HepG2 (cell line): Measurements from ENCODE around the gene KLKB1. TPM values are rescaled to one million over a fixed set of nuclear protein-coding genes. Genes with fewer than 3 reads are reported as not detected.

Experiments
- AGO2 ChIP-seq: fragments of 200-400 bp; formaldehyde crosslinking; optimal IDR thresholded peaks from 2 replicates; pipeline ENCODE3; 2017; ENCODE audit warnings: mild to moderate bottlenecking, low read depth, low read length, moderate library complexity
- AHR ChIP-seq: IDR thresholded peaks from 2 replicates; pipeline ENCODE4 v1.6.1; 2018; ENCODE audit warnings: missing genetic modification reagents, missing compliant biosample characterization
- BHLHE40 ChIP-seq: IDR thresholded peaks from 2 replicates; pipeline ENCODE4 v1.6.1; 2011; ENCODE audit warnings: low read length, improper control_type of control experiment
- BRD4 ChIP-seq: sonication (generic); formaldehyde crosslinking; IDR thresholded peaks from 2 replicates; pipeline ENCODE4 v1.4.0; 2020; ENCODE audit warnings: missing genetic modification reagents
- ERF ChIP-seq: IDR thresholded peaks from 2 replicates; pipeline ENCODE4 v1.6.1; 2018; ENCODE audit warnings: missing biosample characterization, missing genetic modification reagents
- HMG20A ChIP-seq: IDR thresholded peaks from 2 replicates; pipeline ENCODE4 v1.6.1; 2016; ENCODE audit warnings: borderline replicate concordance
- MTA1 ChIP-seq: sonication (generic); formaldehyde crosslinking; IDR thresholded peaks from 2 replicates; pipeline ENCODE4 v1.4.0; 2020; ENCODE audit warnings: missing genetic modification reagents, mild to moderate bottlenecking, borderline replicate concordance
- REPIN1 ChIP-seq: sonication (generic); formaldehyde crosslinking; IDR thresholded peaks from 2 replicates; pipeline ENCODE4 v1.8.0; 2022; ENCODE audit warnings: missing genetic modification reagents, low read depth, mild to moderate bottlenecking, borderline replicate concordance
- REXO4 ChIP-seq: sonication (generic); formaldehyde crosslinking; IDR thresholded peaks from 2 replicates; pipeline ENCODE4 v1.8.0; 2022; ENCODE audit warnings: missing genetic modification reagents, mild to moderate bottlenecking, borderline replicate concordance
- RNF2 ChIP-seq: fragments of 450-650 bp; conservative IDR thresholded peaks from 2 replicates; pipeline ENCODE4 v1.6.1; 2016; ENCODE audit warnings: low read depth
- SNAPC2 ChIP-seq: sonication (generic); formaldehyde crosslinking; IDR thresholded peaks from 2 replicates; pipeline ENCODE4 v1.8.1; 2022; ENCODE audit warnings: mild to moderate bottlenecking, missing genetic modification reagents
- ZFP82 ChIP-seq: sonication (generic); formaldehyde crosslinking; IDR thresholded peaks from 2 replicates; pipeline ENCODE4 v1.5.1; 2020; ENCODE audit warnings: mild to moderate bottlenecking, missing genetic modification reagents, borderline replicate concordance
- ZNF30 ChIP-seq: sonication (generic); formaldehyde crosslinking; IDR thresholded peaks from 2 replicates; pipeline ENCODE4 v1.5.0; 2020; ENCODE audit warnings: mild to moderate bottlenecking, missing genetic modification reagents
- ZNF619 ChIP-seq: sonication (generic); formaldehyde crosslinking; IDR thresholded peaks from 2 replicates; pipeline ENCODE4 v1.4.0; 2020; ENCODE audit warnings: mild to moderate bottlenecking, missing genetic modification reagents
- ZNF891 ChIP-seq: sonication (generic); formaldehyde crosslinking; IDR thresholded peaks from 2 replicates; pipeline ENCODE4 v1.5.0; 2020; ENCODE audit warnings: mild to moderate bottlenecking, missing genetic modification reagents
- polyA plus RNA-seq, 8 experiments: library from polyadenylated mRNA; depleted of rRNA in 3 of 8; stranded (reverse) in 7 of 8; unstranded in 1 of 8; fragments of >200 nt; fragmentation: Illumina TruSeq in 4 of 8; extraction: Trizol in 4 of 8; gene quantifications; 2 replicates each; pipeline versions ENCODE4 v1.2.1 to v1.2.3, GENCODE V29; 2011 to 2016; ENCODE audit warnings: low read depth in 4 of 8, missing spikeins in 1 of 8, mixed read lengths in 1 of 8; ENCODE audit not compliant: insufficient read depth in 1 of 8
- total RNA-seq, 5 experiments: library from RNA; depleted of rRNA; stranded (reverse); fragments of >200 nt; fragmentation: Illumina TruSeq; extraction: Trizol; gene quantifications; 2 replicates each; pipeline ENCODE4 v1.2.3, GENCODE V29; 2016; ENCODE audit warnings: low read depth in 1 of 5
- TF ChIP-seq, protein P1 (sequence below), 2 experiments: fragments of 450-650 bp in 1 of 2; sonication (generic) in 1 of 2; formaldehyde crosslinking in 1 of 2; IDR thresholded peaks; 2 replicates each; pipeline versions ENCODE4 v1.6.1 to v1.8.0; 2016 to 2022; ENCODE audit warnings: antibody characterized with exemption in 1 of 2, mild to moderate bottlenecking in 1 of 2, missing genetic modification reagents in 1 of 2
- TF ChIP-seq, protein P2 (sequence below), 2 experiments: sonication (generic) in 1 of 2; formaldehyde crosslinking in 1 of 2; IDR thresholded peaks; 2 replicates each; pipeline versions ENCODE4 v1.5.1 to v1.6.1; 2011 to 2020; ENCODE audit warnings: borderline replicate concordance in 1 of 2, low read depth in 1 of 2, low read length in 1 of 2, mild to moderate bottlenecking in 1 of 2, missing genetic modification reagents in 1 of 2, moderate library complexity in 1 of 2
- TF ChIP-seq, protein P3 (sequence below): IDR thresholded peaks from 2 replicates; pipeline ENCODE4 v1.6.1; 2016; ENCODE audit warnings: low read depth, borderline replicate concordance

The KLKB1 gene
- total and polyA plus RNA-seq, 2 of the 13 experiments (the other 11 are each of a cell fraction or from before 2014, with no cell fraction given), result 0.26 to 0.49 TPM

DNA sequence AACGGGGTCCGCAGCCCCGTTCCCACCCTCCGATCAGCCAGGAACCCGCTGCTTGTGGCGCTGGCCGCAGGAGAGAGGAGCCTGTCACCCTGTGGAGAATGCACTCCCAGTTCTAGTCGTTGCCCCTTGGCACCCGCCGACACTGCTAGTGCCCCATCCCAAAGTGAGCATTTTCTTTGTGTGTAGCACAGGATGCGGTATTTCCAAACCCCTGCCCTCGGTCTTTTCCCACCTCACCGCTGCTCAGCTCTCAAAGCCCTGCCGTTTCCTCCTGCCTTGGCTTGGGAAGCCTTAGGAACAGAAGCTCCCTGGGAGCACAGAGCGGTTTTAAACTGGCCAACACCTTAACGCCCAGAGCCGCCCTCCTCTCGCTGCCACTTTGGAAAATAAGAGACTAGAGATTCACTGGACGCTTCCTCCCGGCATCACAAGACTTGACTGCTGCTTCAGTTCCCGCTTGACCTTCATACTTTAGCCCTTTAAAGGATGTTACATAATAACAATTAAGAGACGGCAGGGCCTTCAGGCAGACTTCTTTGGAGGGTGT, 35.2 kb upstream of the KLKB1 start (continued):
- TF ChIP-seq, protein P1, sequence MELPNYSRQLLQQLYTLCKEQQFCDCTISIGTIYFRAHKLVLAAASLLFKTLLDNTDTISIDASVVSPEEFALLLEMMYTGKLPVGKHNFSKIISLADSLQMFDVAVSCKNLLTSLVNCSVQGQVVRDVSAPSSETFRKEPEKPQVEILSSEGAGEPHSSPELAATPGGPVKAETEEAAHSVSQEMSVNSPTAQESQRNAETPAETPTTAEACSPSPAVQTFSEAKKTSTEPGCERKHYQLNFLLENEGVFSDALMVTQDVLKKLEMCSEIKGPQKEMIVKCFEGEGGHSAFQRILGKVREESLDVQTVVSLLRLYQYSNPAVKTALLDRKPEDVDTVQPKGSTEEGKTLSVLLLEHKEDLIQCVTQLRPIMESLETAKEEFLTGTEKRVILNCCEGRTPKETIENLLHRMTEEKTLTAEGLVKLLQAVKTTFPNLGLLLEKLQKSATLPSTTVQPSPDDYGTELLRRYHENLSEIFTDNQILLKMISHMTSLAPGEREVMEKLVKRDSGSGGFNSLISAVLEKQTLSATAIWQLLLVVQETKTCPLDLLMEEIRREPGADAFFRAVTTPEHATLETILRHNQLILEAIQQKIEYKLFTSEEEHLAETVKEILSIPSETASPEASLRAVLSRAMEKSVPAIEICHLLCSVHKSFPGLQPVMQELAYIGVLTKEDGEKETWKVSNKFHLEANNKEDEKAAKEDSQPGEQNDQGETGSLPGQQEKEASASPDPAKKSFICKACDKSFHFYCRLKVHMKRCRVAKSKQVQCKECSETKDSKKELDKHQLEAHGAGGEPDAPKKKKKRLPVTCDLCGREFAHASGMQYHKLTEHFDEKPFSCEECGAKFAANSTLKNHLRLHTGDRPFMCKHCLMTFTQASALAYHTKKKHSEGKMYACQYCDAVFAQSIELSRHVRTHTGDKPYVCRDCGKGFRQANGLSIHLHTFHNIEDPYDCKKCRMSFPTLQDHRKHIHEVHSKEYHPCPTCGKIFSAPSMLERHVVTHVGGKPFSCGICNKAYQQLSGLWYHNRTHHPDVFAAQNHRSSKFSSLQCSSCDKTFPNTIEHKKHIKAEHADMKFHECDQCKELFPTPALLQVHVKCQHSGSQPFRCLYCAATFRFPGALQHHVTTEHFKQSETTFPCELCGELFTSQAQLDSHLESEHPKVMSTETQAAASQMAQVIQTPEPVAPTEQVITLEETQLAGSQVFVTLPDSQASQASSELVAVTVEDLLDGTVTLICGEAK (IDR thresholded peaks at IDR 0.05), result no peak
- TF ChIP-seq, protein P1 (CRISPR knock-in tag; IDR thresholded peaks at IDR 0.05), result no peak
- TF ChIP-seq, protein P2, sequence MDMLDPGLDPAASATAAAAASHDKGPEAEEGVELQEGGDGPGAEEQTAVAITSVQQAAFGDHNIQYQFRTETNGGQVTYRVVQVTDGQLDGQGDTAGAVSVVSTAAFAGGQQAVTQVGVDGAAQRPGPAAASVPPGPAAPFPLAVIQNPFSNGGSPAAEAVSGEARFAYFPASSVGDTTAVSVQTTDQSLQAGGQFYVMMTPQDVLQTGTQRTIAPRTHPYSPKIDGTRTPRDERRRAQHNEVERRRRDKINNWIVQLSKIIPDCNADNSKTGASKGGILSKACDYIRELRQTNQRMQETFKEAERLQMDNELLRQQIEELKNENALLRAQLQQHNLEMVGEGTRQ (IDR thresholded peaks at IDR 0.05; ENCODE audit: low read depth, low read length), result no peak
- TF ChIP-seq, protein P2 (CRISPR knock-in tag; IDR thresholded peaks at IDR 0.05; ENCODE audit: borderline replicate concordance), result no peak
- TF ChIP-seq AGO2 (no peak), REXO4 (CRISPR knock-in tag) (no peak), ERF (no peak), REPIN1 (CRISPR knock-in tag) (no peak), ZNF30 (CRISPR knock-in tag) (0 out of 2 replicates have a peak, but pooled peaks have one; percentile 30), ZNF619 (0 out of 2 replicates have a peak, but pooled peaks have one; percentile 47), BHLHE40 (no peak), MTA1 (CRISPR knock-in tag) (0 out of 2 replicates have a peak, but pooled peaks have one; percentile 7), HMG20A (CRISPR knock-in tag) (no peak), AHR (CRISPR knock-in tag) (no peak), RNF2 (no peak), ZNF891 (CRISPR knock-in tag) (no peak), BRD4 (CRISPR knock-in tag) (no peak), ZFP82 (CRISPR knock-in tag) (no peak), SNAPC2 (CRISPR knock-in tag) (no peak)
- TF ChIP-seq, protein P3, sequence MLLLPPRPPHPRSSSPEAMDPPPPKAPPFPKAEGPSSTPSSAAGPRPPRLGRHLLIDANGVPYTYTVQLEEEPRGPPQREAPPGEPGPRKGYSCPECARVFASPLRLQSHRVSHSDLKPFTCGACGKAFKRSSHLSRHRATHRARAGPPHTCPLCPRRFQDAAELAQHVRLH (CRISPR knock-in tag), result no peak
